Measurements from ENCODE around the gene HSD3B7. TPM values are rescaled to one million over a fixed set of nuclear protein-coding genes. Genes with fewer than 3 reads are reported as not detected.
A peak's percentile ranks its signal among the peaks of the same experiment; 100 is the strongest.

The HSD3B7 gene
- total RNA-seq, 1 experiment from 2014 or later, result 5.5 TPM

DNA sequence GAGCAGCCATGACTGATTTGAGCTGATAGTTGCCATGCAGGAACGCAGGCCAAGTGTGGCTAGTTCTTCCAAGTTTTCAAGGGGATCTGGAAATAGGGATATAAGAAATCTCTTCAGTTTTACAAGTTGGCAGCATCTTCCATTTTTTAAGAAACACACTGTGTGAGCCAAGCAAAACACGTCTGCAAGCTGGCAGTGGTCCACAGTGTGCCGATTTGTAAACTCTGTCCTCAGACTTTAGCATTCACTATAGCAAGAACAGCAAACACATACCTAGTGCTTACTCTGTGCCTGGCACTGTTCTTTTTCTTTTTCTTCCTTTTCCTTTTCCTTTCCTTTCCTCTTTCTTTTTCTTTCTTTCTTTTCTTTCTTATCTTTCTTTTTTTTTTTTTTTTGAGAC lies 33.3 kb upstream of the HSD3B7 start:
- Histone ChIP-seq H3K9ac (ENCODE audit: extremely low read depth, insufficient read length, low read length) (no peak overlapping the region), H4K91ac (ENCODE audit: insufficient read length, low read depth, low read length) (no peak overlapping the region), H2BK120ac (ENCODE audit: low read depth, low read length, poor library complexity, severe bottlenecking) (no peak overlapping the region), H3K23ac (ENCODE audit: insufficient read length, low read depth, low read length) (no peak overlapping the region), H4K5ac (ENCODE audit: insufficient read length, low read depth, low read length) (no peak overlapping the region), H3K14ac (ENCODE audit: insufficient read depth, low read length) (no peak overlapping the region), H2BK5ac (ENCODE audit: insufficient read length, low read length) (no peak overlapping the region), H3T11ph (ENCODE audit: low read length) (no peak overlapping the region), H2BK20ac (ENCODE audit: low read depth, low read length, poor library complexity, severe bottlenecking) (no peak overlapping the region), H3K56ac (ENCODE audit: insufficient read length, low read depth, low read length) (no peak overlapping the region), H3K18ac (ENCODE audit: insufficient read length, low read depth, low read length) (no peak overlapping the region), H4K20me1 (ENCODE audit: control insufficient read depth, insufficient read depth, insufficient read length) (no peaks in the 10 kb centered on the region), H2BK15ac (ENCODE audit: low read depth, low read length) (no peak overlapping the region), H2AK5ac (ENCODE audit: insufficient read length, low read length) (no peak overlapping the region), H3K4me2 (ENCODE audit: insufficient read depth, insufficient read length, low read length) (no peak overlapping the region), H3K27ac (ENCODE audit: insufficient read length, low read depth, low read length) (no peak overlapping the region), H3K27me3 (ENCODE audit: insufficient read depth, low read length) (no peaks in the 10 kb centered on the region), H2BK12ac (ENCODE audit: insufficient read length, low read depth, low read length) (no peak overlapping the region), H4K8ac (replicated peaks; ENCODE audit: insufficient read length, low read depth, low read length) (no peak overlapping the region), H3K23me2 (ENCODE audit: insufficient read length, low read depth, low read length, poor library complexity, severe bottlenecking) (peaks cover 11% of the 10 kb centered on the region), H3K4me1 (ENCODE audit: insufficient read depth, low read length) (no peaks in the 10 kb centered on the region), H3K79me2 (ENCODE audit: insufficient read depth, low read length) (no peaks in the 10 kb centered on the region), H2AFZ (ENCODE audit: low read length) (no peak overlapping the region), H3K79me1 (ENCODE audit: insufficient read depth, low read depth, low read length, poor library complexity, severe bottlenecking) (no peaks in the 10 kb centered on the region), H3K9me3 (ENCODE audit: control insufficient read depth, low read depth, low read length) (no peaks in the 10 kb centered on the region), H3K4ac (ENCODE audit: low read depth, low read length) (no peak overlapping the region)
- no CpG with 5 or more reads among the region's 3 CpGs for WGBS (ENCODE audit: extremely low coverage, insufficient read length, low lambda C conversion rate)
- no peaks in the 10 kb centered on the region for H3K9me3 Mint-ChIP-seq
- H3K36me3 Mint-ChIP-seq (ENCODE audit: insufficient read depth in 1 of 3, low read depth in 3 of 3), result peaks cover 0 to 5% (median 0%) of the 10 kb centered on the region in 3 experiments; a peak in 2 of 7 replicates
- peaks cover 4% of the 10 kb centered on the region; the same call in 1 of the 2 replicates for H3K27me3 Mint-ChIP-seq (ENCODE audit: low read depth)
- DNase-seq, result no peak
- peaks cover 23% of the 10 kb centered on the region in 2 experiments for H3K4me1 Mint-ChIP-seq
- no peak overlapping the region for H3K27ac Mint-ChIP-seq
- H3K4me3 Mint-ChIP-seq, result peak overlapping the region in 1 of 2 experiments; percentile 42; a peak in 1 of 5 replicates
- TF ChIP-seq, protein P1, sequence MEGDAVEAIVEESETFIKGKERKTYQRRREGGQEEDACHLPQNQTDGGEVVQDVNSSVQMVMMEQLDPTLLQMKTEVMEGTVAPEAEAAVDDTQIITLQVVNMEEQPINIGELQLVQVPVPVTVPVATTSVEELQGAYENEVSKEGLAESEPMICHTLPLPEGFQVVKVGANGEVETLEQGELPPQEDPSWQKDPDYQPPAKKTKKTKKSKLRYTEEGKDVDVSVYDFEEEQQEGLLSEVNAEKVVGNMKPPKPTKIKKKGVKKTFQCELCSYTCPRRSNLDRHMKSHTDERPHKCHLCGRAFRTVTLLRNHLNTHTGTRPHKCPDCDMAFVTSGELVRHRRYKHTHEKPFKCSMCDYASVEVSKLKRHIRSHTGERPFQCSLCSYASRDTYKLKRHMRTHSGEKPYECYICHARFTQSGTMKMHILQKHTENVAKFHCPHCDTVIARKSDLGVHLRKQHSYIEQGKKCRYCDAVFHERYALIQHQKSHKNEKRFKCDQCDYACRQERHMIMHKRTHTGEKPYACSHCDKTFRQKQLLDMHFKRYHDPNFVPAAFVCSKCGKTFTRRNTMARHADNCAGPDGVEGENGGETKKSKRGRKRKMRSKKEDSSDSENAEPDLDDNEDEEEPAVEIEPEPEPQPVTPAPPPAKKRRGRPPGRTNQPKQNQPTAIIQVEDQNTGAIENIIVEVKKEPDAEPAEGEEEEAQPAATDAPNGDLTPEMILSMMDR (conservative IDR thresholded peaks at IDR 0.05), result no peak
